HepG2 (cell line): Measurements from ENCODE around the gene SMCHD1. TPM values are rescaled to one million over a fixed set of nuclear protein-coding genes. Genes with fewer than 3 reads are reported as not detected.

Source experiments
- ATF2 ChIP-seq: sonication (generic); formaldehyde crosslinking; IDR thresholded peaks from 2 replicates; pipeline ENCODE4 v1.4.0; 2020; ENCODE audit warnings: missing genetic modification reagents
- ATF7-NPFF ChIP-seq: sonication (generic); formaldehyde crosslinking; IDR thresholded peaks from 2 replicates; pipeline ENCODE4 v1.8.1; 2023; ENCODE audit warnings: mild to moderate bottlenecking, low read depth, missing genetic modification reagents, moderate library complexity
- NR1H2 ChIP-seq: sonication (generic); formaldehyde crosslinking; IDR thresholded peaks from 2 replicates; pipeline ENCODE4 v1.8.1; 2022; ENCODE audit warnings: low read depth, missing genetic modification reagents, borderline replicate concordance
- PAXIP1 ChIP-seq: sonication (generic); formaldehyde crosslinking; conservative IDR thresholded peaks from 2 replicates; pipeline ENCODE4 v1.4.0; 2020; ENCODE audit warnings: mild to moderate bottlenecking, missing genetic modification reagents, moderate library complexity
- RBM22 ChIP-seq: fragments of 200-400 bp; formaldehyde crosslinking; optimal IDR thresholded peaks from 2 replicates; pipeline ENCODE3; 2017; ENCODE audit warnings: mild to moderate bottlenecking, low read length, moderate library complexity
- SP2 ChIP-seq: sonication (generic); formaldehyde crosslinking; IDR thresholded peaks from 2 replicates; pipeline ENCODE4 v1.5.1; 2020; ENCODE audit warnings: mild to moderate bottlenecking, missing genetic modification reagents
- SUZ12 ChIP-seq: fragments of 150-350 bp; IDR thresholded peaks from 2 replicates; pipeline ENCODE4 v1.6.1; 2014; ENCODE audit warnings: low read depth, low read length
- TP53 ChIP-seq: sonication (generic); formaldehyde crosslinking; conservative IDR thresholded peaks from 2 replicates; pipeline ENCODE4 v1.4.0; 2020; ENCODE audit warnings: missing genetic modification reagents
- ZFP37 ChIP-seq: sonication (generic); formaldehyde crosslinking; IDR thresholded peaks from 2 replicates; pipeline ENCODE4 v1.4.0; 2020; ENCODE audit warnings: missing genetic modification reagents, borderline replicate concordance
- ZNF142 ChIP-seq: sonication (generic); formaldehyde crosslinking; IDR thresholded peaks from 2 replicates; pipeline ENCODE4 v1.4.0; 2020; ENCODE audit warnings: missing genetic modification reagents
- ZNF543 ChIP-seq: sonication (generic); formaldehyde crosslinking; IDR thresholded peaks from 2 replicates; pipeline ENCODE4 v1.4.0; 2020; ENCODE audit warnings: mild to moderate bottlenecking, missing genetic modification reagents
- ZNF782 ChIP-seq: sonication (generic); formaldehyde crosslinking; IDR thresholded peaks from 2 replicates; pipeline ENCODE4 v1.4.0; 2020; ENCODE audit warnings: missing genetic modification reagents, mild to moderate bottlenecking, borderline replicate concordance
- ZSCAN12 ChIP-seq: sonication (generic); formaldehyde crosslinking; IDR thresholded peaks from 2 replicates; pipeline ENCODE4 v1.9.0; 2021; ENCODE audit warnings: mild to moderate bottlenecking, missing genetic modification reagents
- ZSCAN22 ChIP-seq: sonication (generic); formaldehyde crosslinking; IDR thresholded peaks from 2 replicates; pipeline ENCODE4 v1.4.0; 2020; ENCODE audit warnings: mild to moderate bottlenecking, missing genetic modification reagents
- polyA plus RNA-seq, 8 experiments: library from polyadenylated mRNA; depleted of rRNA in 3 of 8; stranded (reverse) in 7 of 8; unstranded in 1 of 8; fragments of >200 nt; fragmentation: Illumina TruSeq in 4 of 8; extraction: Trizol in 4 of 8; gene quantifications; 2 replicates each; pipeline versions ENCODE4 v1.2.1 to v1.2.3, GENCODE V29; 2011 to 2016; ENCODE audit warnings: low read depth in 4 of 8, missing spikeins in 1 of 8, mixed read lengths in 1 of 8; ENCODE audit not compliant: insufficient read depth in 1 of 8
- total RNA-seq, 5 experiments: library from RNA; depleted of rRNA; stranded (reverse); fragments of >200 nt; fragmentation: Illumina TruSeq; extraction: Trizol; gene quantifications; 2 replicates each; pipeline ENCODE4 v1.2.3, GENCODE V29; 2016; ENCODE audit warnings: low read depth in 1 of 5

SMCHD1 gene
- total and polyA plus RNA-seq, 2 of the 13 experiments (the other 11 are each of a cell fraction or from before 2014, with no cell fraction given) = 21.4 to 93.6 TPM

GRCh38 chr18:2655178-2655953 lies at the start of gene SMCHD1 (continued):
- TF ChIP-seq PAXIP1 (CRISPR knock-in tag) = no peak
- TF ChIP-seq ZNF543 (CRISPR knock-in tag) = 0 out of 2 replicates have a peak, but pooled peaks have one; percentile 45
- peak; percentile 68 for TF ChIP-seq ATF7-NPFF (CRISPR knock-in tag)
- TF ChIP-seq NR1H2 = no peak
- TF ChIP-seq ZNF782 (CRISPR knock-in tag) = peak; percentile 55; the same call in 1 of the 2 replicates
- no peak for TF ChIP-seq ZFP37 (CRISPR knock-in tag)
- TF ChIP-seq ZSCAN12 = peak; percentile 66; the same call in 1 of the 2 replicates
- no peak for TF ChIP-seq TP53
- no peak for TF ChIP-seq SP2 (CRISPR knock-in tag)
- no peak for TF ChIP-seq ZSCAN22
- peak; percentile 36 for TF ChIP-seq ATF2
- TF ChIP-seq ZNF142 (CRISPR knock-in tag) = no peak
- no peak for TF ChIP-seq RBM22
- TF ChIP-seq SUZ12 = no peak
